GM18909 (cell line): Measurements from ENCODE around the gene TPSB2.
"Not testable (repeated sequence)": the region's sequence is repeated elsewhere in the genome, so short reads cannot be mapped to it uniquely, and the experiment has no call there.

Source experiments
- ATAC-seq: cut with Tn5 transposase; IDR thresholded peaks from one replicate; pipeline ENCODE4 v1.9.1; 2021; ENCODE audit warnings: mild to moderate bottlenecking; ENCODE audit not compliant: unreplicated experiment, poor library complexity

TPSB2 gene

DNA sequence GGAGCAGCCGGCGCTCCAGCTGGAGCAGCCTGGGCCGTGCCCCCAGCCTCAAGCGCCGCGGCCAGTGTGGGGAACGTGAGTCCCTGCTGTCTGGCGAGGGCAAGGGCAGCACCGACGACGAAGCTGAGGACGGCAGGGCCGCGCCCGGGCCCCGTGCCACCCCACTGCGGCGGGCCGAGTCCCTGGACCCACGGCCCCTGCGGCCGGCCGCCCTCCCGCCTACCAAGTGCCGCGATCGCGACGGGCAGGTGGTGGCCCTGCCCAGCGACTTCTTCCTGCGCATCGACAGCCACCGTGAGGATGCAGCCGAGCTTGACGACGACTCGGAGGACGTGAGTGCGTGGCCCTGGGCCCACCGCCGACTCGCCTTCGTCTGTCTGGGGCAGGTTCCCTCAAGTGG is 20.9 kb downstream of the TPSB2 start:
- ATAC-seq, result no peak

DNA sequence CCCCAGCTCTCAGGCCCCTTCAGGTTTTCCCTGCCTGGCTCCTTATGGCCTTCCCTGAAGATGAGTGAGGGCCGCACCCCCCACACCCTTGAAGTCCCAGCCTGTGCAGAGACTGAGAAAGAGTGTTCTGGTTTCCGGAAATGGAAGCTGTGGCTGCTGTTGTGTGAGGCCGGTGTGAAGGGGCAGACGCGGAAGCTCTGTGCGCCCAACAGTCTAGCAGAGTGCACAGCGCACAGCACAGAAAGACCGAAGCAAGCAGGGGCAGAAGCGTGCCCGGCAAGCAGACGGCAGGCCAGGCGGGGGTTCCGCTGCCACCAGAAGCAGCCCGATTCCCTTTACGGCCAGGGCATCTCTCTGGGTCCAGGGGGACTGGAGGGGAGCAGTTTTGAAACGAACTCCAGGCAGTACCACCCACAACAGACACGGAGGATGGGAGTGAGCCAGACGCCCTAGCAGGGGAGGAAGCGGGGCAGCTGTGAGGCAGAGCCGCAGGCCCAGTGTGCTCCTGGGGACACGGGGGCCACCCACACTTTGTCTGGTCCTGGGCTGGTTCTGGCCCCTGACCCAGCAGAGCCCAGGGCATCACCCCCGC is 21.6 kb downstream of the TPSB2 start:
- no peak for ATAC-seq

DNA sequence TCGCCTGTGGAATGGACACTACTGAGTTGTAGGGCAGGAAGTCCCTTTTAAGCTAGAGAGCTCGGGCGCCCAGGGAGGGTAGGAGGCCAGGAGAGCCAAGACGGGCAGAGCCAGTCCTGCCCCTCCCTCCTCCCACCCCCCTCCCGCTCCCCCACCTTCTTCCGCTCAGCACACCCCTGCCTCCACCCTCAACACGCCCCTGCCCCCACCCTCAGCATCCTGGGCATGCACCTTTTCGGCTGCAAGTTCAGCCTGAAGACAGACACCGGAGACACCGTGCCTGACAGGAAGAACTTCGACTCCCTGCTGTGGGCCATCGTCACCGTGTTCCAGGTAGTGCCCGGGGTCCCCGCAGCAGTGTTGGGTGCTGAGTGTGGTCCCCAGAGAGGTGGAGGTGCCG is 23.2 kb downstream of the TPSB2 start:
- no peak for ATAC-seq

DNA sequence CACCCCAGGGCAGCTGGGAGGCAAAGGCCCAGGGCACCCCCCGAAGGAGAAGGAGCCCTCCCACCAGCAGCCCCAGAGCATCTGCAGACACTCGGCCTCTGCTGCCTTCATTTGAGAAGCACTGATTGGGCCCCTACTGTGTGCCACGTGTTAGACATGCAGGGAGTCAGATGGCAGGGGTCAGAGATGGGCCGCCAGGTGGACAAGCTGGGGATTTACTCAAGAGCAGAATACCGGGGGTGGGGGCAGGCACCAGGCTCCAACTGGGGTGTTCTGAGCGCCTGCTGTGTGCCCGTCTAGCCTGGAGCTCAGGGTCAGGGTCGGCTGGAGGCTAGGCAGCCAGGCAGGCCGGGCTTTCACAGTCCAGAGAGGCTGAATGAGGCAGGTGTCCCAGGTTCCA is 23.7 kb downstream of the TPSB2 start:
- no peak for ATAC-seq

DNA sequence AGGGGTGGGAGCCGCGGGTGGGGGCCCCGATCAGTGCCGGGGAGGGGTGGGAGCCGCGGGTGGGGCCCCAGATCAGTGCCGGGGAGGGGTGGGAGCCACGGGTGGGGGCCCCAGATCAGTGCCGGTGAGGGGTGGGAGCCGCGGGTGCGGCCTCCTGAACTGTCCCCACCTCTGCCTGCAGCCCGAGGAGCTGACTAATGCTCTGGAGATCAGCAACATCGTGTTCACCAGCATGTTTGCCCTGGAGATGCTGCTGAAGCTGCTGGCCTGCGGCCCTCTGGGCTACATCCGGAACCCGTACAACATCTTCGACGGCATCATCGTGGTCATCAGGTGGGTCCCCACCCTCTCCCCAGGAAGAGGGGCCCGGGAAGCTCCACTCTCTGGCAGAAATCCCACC is 25.1 kb downstream of the TPSB2 start:
- ATAC-seq, result no peak

DNA sequence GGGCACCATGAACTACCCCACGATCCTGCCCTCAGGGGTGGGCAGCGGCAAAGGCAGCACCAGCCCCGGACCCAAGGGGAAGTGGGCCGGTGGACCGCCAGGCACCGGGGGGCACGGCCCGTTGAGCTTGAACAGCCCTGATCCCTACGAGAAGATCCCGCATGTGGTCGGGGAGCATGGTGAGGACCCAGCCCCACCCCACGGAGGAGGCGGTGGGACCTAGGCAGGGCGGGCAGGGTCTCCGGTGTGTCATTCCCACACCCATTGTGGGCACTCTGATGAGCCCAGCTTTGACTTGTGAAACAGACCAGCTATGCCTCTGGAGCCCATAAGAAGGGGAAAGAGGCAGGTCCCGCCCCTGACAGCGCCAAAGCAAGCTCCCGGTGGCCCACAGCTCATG is 27.7 kb downstream of the TPSB2 start:
- no peak for ATAC-seq

DNA sequence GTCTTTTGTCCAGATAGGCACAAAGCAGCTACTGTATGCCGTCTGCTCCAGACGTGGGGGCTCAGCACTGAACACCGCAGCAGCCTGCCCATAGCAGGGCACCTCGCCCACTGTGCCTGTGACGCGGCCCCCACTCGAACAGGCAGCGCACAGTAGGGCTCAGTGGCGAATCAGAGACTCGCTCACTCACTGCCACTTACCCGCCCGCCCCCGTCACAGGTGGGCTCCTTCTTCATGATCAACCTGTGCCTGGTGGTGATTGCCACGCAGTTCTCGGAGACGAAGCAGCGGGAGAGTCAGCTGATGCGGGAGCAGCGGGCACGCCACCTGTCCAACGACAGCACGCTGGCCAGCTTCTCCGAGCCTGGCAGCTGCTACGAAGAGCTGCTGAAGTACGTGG is 28.5 kb downstream of the TPSB2 start:
- ATAC-seq, result no peak

DNA sequence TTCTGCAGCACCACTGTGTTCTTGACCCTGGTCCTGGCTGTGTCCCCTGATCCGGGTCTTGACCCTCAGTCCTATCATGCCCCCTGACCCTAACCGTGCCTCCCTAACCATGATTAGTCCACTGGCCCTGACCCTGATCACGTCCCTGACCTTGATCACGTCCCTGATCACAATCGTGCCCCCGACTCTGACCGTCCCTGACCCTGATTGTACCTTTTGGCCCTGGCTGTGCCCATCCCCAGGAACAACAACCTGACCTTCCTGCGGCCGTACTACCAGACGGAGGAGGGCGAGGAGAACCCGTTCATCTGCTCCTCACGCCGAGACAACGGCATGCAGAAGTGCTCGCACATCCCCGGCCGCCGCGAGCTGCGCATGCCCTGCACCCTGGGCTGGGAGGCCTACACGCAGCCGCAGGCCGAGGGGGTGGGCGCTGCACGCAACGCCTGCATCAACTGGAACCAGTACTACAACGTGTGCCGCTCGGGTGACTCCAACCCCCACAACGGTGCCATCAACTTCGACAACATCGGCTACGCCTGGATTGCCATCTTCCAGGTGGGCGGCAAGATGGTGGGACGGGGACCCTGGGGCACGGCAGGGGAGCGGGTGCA is 29.9 kb downstream of the TPSB2 start:
- ATAC-seq, result no peak

DNA sequence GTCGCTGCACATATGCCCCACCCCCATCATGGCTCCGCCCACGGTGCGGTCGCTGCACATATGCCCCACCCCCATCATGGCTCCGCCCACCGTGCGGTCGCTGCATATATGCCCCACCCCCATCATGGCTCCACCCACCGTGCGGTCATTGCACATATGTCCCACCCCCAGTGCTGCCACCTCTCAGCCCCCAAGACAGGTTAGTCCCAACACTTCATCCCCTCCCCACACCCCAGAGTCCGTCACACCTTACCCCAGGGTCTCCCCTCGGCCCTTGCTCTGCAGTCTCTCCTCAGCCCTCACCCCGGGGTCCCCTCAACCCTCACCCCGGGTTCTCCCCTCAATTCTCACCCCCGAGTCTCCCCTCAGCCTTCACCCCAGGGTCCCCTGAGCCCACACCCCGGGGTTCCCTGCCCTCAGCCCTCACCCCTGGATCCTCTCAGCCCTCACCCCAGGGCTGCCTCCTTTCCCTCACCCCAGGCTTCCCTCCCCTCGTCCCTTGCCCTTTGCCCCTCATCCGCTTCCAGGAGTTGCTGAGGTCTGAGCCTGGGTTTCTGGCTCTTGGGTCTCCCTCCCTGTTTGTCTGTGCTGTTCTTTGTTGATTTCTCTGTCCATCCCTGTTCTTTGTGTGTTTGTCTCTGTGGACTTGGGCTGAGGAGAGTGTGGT is 30.5 kb downstream of the TPSB2 start:
- ATAC-seq, result no peak

DNA sequence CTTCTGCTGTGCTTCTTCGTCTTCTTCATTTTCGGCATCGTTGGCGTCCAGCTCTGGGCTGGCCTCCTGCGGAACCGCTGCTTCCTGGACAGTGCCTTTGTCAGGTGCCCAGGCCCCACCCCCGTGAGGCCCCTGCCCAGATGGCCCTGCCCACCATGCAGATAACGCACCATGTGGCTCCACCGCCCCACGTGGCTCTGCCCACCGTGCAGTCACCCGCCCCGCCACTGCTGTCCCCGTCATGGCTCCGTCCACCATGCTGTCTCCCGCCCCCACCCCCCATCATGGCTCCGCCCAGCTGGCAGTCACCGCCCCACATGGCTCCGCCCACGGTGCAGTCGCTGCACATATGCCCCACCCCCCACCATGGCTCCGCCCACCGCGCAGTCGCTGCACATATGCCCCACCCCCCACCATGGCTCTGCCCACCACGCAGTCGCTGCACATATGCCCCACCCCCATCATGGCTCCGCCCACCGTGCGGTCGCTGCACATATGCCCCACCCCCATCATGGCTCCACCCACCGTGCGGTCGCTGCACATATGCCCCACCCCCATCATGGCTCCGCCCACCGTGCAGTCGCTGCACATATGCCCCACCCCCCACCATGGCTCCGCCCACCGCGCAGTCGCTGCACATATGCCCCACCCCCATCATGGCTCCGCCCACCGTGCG is 31.2 kb downstream of the TPSB2 start:
- not testable (repeated sequence) for ATAC-seq

DNA sequence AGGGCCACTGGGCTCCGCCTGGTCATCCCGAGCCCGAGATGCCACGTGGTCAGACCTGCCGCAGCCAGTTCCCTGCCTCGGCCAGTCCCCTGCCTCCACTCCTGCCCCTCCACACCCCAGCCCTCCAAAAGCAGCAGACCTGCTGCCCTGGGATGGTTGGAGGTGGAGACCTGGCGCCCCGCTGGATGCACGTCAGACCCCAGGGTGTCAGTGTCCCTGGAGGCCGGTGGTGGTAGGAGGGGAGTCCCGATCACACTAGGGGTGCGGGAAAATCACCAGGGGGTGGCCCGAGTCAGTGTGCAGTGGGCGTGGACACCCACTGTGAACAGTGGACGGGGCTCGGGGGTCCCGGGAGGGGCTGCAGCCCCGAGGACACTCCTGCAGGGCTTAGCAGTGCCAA is 31.8 kb downstream of the TPSB2 start:
- ATAC-seq, result no peak

DNA sequence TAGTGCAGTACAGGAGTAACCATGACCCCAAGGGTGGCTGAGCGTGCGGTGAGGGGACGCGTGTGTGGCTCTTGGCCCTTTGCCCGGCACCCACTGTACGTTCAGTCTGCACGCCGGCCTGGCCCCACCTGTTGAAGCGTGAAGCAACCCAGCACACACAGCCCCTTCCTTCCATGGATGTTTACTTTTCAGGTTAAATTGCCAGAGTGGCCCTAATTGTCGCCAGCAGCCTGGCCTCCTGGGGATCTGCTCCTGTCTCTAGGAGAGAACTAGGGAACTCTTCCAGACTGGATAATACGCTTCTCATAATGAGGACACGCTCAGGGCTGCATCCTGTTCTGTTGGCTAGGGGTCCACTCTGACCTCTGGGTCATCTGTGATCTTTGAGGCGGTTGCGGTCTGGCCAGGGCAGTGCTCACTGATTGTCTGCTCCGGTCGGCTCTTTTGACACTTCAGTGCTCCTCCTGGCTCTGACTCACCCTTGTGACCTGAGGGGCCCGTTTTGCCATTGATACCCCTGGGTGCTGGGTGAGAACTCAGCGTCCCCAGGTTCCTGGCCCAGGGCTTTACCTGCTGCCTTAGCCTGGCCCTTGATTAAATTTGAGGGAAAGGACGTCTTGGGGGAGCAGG is 32.6 kb downstream of the TPSB2 start:
- ATAC-seq, result no peak

DNA sequence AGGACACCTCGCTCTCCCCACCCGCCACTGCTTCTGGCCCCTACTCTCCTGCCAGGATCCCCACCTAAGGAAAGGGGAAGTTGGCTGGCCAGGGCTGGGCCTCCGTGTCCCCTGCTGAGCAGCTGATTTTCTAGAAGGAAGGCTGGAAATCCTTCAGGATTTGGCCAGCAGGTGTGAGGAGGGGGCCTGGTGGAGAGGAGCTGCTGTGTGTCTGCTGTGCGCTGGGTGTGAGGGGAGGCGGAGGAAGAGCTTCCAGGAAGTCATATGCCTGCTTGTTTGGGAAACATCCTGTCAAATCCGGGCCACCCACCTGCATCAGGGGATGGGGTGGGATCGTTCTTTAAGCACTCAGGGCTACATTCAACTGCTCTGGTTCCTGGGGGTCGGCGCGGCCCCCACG is 33.5 kb downstream of the TPSB2 start:
- ATAC-seq, result no peak

DNA sequence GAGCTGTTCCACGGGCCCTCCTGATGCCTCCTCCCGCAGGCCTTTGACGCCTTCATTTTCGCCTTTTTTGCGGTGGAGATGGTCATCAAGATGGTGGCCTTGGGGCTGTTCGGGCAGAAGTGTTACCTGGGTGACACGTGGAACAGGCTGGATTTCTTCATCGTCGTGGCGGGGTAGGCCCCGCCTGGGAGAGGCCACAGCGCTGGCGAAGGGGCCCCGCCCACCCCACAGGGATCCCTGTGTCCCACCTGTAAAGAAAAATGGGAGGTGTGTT is 34.7 kb downstream of the TPSB2 start:
- ATAC-seq, result no peak

DNA sequence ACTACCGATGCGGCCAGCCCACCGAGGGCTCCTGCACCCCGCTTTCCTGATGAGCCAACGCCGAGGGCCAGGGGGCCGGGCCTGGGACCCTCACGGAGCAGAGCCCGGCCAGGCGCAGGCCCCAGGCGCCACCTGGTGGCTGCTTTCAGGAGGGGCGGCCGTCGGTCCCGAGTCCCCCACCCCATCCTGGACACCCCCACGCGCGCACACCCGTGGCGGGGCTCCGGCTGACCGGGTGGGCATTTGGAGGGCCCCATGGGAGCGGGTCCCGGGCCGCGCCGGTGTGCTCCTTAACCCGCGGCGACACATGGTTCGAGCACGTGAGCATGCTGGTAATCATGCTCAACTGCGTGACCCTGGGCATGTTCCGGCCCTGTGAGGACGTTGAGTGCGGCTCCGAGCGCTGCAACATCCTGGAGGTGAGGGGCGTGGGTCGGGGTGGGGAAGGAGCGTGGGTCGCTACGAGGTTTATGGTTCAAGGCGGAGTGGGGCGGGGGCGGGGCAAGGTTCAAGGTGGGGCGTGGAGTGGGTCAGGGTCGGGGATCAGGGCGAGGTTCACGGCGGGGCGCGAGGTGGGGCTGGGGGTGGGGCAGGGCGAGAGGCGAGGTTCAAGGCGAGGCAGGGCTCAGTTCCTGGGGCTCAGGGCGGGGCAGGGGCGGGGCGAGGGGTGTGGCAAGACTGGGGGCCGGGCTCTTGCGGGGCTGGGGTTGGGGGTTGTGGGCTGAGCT is 35.2 kb downstream of the TPSB2 start:
- no peak for ATAC-seq

DNA sequence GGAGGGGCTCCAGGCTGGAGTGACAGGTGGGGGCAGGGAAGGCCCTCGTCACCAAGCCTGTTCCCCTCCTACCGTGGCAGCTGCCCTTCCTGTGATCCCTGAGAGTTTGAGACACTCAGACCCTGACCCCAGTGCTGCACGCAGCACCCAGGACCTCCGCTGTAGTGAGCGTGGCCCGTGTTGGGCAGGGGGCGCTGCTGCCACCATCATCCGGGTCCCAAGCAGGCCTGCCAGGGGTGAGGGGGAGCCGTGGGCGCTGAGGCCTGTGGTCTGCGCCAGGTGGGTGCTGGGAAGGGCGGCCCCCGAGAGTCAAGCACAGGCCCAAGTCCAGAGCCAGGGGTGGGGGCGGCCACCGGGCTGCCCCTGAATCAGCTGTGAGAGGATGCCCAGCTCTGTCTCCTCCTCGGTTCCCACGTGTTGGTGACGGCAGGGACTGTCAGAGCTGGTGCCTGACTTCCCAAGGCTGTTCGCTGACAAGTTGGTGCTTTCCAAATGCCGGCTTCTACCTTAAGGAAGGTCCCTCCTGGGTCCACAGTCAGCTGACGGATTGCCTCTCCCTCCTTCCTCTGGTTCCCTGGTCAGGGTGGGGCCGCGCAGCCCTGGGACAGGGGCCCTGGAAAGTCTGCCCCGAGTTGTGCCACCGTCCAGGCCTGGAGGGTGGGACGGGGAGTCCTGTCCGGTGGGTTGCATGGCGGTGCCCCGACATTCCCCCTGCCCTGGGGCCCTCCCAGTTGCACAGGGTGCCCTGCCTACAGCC is 36.0 kb downstream of the TPSB2 start:
- ATAC-seq, result no peak

DNA sequence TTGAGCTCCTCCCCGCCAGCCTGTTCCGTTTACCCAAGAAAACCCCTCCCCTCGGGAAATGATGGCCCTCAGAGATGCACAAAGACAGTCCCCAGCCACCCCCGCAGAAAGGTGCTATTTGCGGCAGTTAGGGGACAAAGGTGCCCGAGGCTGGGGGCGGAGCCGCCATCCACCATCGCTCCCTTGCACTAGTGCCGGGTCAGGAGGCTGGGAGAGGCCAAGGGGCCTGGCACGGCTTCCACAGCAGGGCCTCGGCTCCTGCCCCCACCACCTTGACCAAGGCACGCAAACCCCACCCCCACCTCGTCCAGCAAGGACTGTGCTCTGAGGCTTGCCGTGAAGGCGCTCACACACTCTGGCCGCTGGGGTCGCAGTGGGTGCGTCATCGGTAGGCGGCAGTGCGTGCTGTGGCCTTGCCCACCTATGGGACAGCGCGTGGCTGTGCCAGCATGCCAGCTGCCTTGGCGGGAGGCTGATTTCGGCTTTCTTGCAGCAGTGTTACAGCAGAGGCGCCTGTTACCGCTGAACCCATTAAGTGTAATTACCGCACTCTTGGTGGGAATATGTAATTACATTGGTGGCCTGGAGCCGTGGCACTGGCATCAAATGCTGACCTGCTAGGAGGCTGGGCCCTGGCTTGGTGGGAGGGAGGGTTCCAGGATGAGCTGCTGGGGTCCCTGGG is 36.7 kb downstream of the TPSB2 start:
- ATAC-seq, result no peak

DNA sequence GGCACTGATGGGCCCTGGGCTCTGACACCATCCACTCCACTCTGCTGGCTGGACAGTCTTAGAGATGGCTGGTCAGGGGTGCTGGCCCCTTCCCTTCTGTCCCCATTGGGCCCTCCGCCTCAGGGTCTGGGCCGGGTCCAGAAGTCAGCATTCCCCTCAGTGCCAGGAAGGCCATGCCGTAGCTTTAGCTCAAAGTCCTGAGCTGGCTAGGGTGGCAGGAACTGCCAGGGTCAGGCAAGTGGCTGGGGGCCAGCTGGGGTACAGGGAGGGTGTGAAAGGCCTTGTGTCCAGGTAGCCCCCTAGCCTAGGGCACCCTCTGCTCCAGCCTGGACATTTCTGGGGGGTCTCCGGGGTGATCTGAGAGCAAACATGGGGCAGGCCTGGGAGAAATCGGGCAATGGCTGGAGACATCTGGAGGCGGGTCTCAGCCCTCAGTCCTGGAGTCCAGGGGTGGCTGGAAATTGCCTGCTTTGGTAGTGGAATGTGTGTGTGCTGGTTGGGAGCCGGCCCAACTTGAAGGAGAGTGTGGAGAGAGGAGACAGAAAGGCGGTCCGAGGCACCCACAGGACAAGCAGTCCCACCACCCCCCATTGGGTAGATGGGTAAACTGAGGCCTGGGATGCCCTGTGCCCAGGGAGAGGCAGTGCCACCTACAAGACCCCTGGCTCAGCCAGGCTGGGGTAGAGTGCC is 37.5 kb downstream of the TPSB2 start:
- no peak for ATAC-seq

DNA sequence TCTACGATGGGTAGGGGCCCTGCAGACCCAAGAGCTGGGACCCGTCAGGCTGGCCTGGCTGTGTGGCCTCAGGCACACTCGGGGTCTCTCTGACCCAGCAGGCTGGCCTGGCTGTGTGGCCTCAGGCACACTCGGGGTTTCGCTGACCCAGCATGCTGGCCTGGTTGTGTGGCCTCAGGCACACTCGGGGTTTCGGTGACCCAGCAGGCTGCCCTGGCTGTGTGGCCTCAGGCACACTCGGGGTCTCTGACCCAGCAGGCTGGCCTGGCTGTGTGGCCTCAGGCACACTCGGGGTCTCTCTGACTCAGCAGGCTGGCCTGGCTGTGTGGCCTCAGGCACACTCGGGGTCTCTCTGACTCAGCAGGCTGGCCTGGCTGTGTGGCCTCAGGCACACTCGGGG is 39.2 kb downstream of the TPSB2 start:
- not testable (repeated sequence) for ATAC-seq
